ENCODE results near the gene PHF19.

DNA sequence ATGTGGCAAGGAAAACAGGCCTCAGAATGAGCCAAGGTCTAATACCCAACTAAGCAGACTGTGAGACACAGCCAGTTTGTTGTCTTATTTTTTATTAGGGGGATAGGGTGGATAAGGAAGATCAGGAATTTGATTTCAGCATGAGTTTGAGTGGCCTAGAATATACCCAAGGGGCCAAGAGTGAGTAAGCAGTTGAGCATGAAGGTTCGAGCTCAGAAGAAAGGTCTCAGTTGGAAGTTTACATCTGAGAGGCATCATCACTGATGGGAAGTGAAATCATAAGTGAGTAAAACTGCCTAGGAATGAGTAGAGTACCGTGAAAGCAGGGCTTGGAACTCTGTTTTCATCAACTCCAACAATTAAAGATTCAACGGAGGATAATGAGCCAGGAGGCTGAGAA lies 46.8 kb downstream of the PHF19 start:
- TF ChIP-seq BHLHE40 (IDR thresholded peaks at IDR 0.05; ENCODE audit: borderline replicate concordance): no peak
- no peak for TF ChIP-seq LEF1 (IDR thresholded peaks at IDR 0.05; ENCODE audit: borderline replicate concordance)
- TF ChIP-seq ELF4 (IDR thresholded peaks at IDR 0.05): no peak
- TF ChIP-seq NFRKB (IDR thresholded peaks at IDR 0.05): no peak
- no peak for TF ChIP-seq FOXM1 (IDR thresholded peaks at IDR 0.05; ENCODE audit: borderline replicate concordance)
- TF ChIP-seq L3MBTL2 (conservative IDR thresholded peaks at IDR 0.05): no peak
- TF ChIP-seq SUZ12 (IDR thresholded peaks at IDR 0.05): no peak
- no peak for TF ChIP-seq FOXA1 (IDR thresholded peaks at IDR 0.05)
- TF ChIP-seq SP1 (IDR thresholded peaks at IDR 0.05): no peak
- TF ChIP-seq CTBP1 (IDR thresholded peaks at IDR 0.05; ENCODE audit: borderline replicate concordance): no peak
- TF ChIP-seq, protein P1, sequence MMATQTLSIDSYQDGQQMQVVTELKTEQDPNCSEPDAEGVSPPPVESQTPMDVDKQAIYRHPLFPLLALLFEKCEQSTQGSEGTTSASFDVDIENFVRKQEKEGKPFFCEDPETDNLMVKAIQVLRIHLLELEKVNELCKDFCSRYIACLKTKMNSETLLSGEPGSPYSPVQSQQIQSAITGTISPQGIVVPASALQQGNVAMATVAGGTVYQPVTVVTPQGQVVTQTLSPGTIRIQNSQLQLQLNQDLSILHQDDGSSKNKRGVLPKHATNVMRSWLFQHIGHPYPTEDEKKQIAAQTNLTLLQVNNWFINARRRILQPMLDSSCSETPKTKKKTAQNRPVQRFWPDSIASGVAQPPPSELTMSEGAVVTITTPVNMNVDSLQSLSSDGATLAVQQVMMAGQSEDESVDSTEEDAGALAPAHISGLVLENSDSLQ (IDR thresholded peaks at IDR 0.05): no peak
- no peak for TF ChIP-seq FOXK2 (IDR thresholded peaks at IDR 0.05)

Measured in HEK293T (cell line).